DND-41 (cell line): ENCODE results near the gene ARSG.

Experiments used
- ATAC-seq: fragments of 200-7000 bp; cut with Tn5 transposase; 3 replicates; pipeline ENCODE4 v1.9.1; 2021; ENCODE audit warnings: low read depth; ENCODE audit not compliant: insufficient read depth
- DNase-seq: peaks from one replicate; pipeline ENCODE4 v3.0.0-alpha.2; 2020
- H2AFZ ChIP-seq: 2 replicates; pipeline ENCODE4 v1.6.0; 2012; ENCODE audit warnings: low read depth, low read length
- H3K27ac ChIP-seq: 2 replicates; pipeline ENCODE4 v1.5.1; 2012; ENCODE audit warnings: low read length, inconsistent platforms
- H3K27me3 ChIP-seq: fragments of 200-600 bp; sonication (generic); 2 replicates; pipeline ENCODE4 v1.6.0; 2012; ENCODE audit warnings: low read length, mild to moderate bottlenecking, inconsistent platforms; ENCODE audit not compliant: insufficient read depth, poor library complexity
- H3K36me3 ChIP-seq: 2 replicates; pipeline ENCODE4 v1.5.1; 2012; ENCODE audit warnings: low read length, inconsistent platforms; ENCODE audit not compliant: insufficient read depth
- H3K4me1 ChIP-seq: 2 replicates; pipeline ENCODE4 v1.5.1; 2012; ENCODE audit warnings: mild to moderate bottlenecking, low read length; ENCODE audit not compliant: insufficient read depth
- H3K4me2 ChIP-seq: 2 replicates; pipeline ENCODE4 v1.6.0; 2012; ENCODE audit warnings: mild to moderate bottlenecking, moderate library complexity, low read length, inconsistent platforms; ENCODE audit not compliant: insufficient read depth
- H3K4me3 ChIP-seq, 2 experiments: fragments of 200-600 bp in 1 of 2; shearing (Covaris generic) in 1 of 2; 2 replicates each; pipeline ENCODE4 v1.5.1; 2012 to 2016; ENCODE audit warnings: inconsistent platforms in 2 of 2, low read length in 2 of 2, mild to moderate bottlenecking in 2 of 2, low read depth in 1 of 2, moderate library complexity in 1 of 2
- H3K79me2 ChIP-seq: 2 replicates; pipeline ENCODE4 v1.6.0; 2012; ENCODE audit warnings: low read length, inconsistent platforms; ENCODE audit not compliant: insufficient read depth
- H3K9ac ChIP-seq: 2 replicates; pipeline ENCODE4 v1.6.0; 2012; ENCODE audit warnings: low read depth, mild to moderate bottlenecking, inconsistent platforms, low read length, moderate library complexity
- H3K9me3 ChIP-seq: 2 replicates; pipeline ENCODE4 v1.5.1; 2012; ENCODE audit warnings: low read length, moderate library complexity, mild to moderate bottlenecking, inconsistent platforms; ENCODE audit not compliant: insufficient read depth, severe bottlenecking
- H4K20me1 ChIP-seq: 2 replicates; pipeline ENCODE4 v1.6.0; 2012; ENCODE audit warnings: low read length; ENCODE audit not compliant: insufficient read depth
- CTCF ChIP-seq: IDR thresholded peaks from 2 replicates; pipeline ENCODE4 v1.5.1; 2012; ENCODE audit warnings: borderline replicate concordance, low read length, moderate library complexity, mild to moderate bottlenecking; ENCODE audit not compliant: poor library complexity, severe bottlenecking; ENCODE audit errors: extremely low read depth
- EZH2 ChIP-seq: IDR thresholded peaks from 3 replicates; pipeline ENCODE4 v1.6.1; 2012; ENCODE audit warnings: borderline replicate concordance, low read depth, mild to moderate bottlenecking, moderate library complexity, low read length, inconsistent platforms; ENCODE audit not compliant: severe bottlenecking

The ARSG gene

GRCh38 chr17:68389041-68389440 lies 97.7 kb downstream of the ARSG start:
- H3K27me3 ChIP-seq = no peaks in the 10 kb centered on the region
- H3K4me2 ChIP-seq = no peak overlapping the region
- H3K79me2 ChIP-seq = no peaks in the 10 kb centered on the region
- no peak overlapping the region for H3K4me3 ChIP-seq
- H3K27ac ChIP-seq = 0 out of 2 replicates have a peak overlapping the region, but pooled peaks have one; percentile 9
- no peak overlapping the region for H2AFZ ChIP-seq
- no peaks in the 10 kb centered on the region for H4K20me1 ChIP-seq
- no peaks in the 10 kb centered on the region for H3K36me3 ChIP-seq
- DNase-seq (peak; percentile 61), ATAC-seq (peak; percentile 83)
- H3K9ac ChIP-seq = no peak overlapping the region
- TF ChIP-seq EZH2 (no peak), CTCF (no peak)
- H3K4me1 ChIP-seq = peaks cover 11% of the 10 kb centered on the region
- no peaks in the 10 kb centered on the region for H3K9me3 ChIP-seq

- no peak overlapping the region for H3K4me2 ChIP-seq
- peaks cover 8% of the 10 kb centered on the region for H3K4me1 ChIP-seq
- H3K27ac ChIP-seq = no peak overlapping the region
- H3K9me3 ChIP-seq = peaks cover 9% of the 10 kb centered on the region
- ATAC-seq (no peak), DNase-seq (no peak)
- H3K9ac ChIP-seq = no peak overlapping the region
- H4K20me1 ChIP-seq = no peaks in the 10 kb centered on the region
- H2AFZ ChIP-seq = no peak overlapping the region
- H3K79me2 ChIP-seq = no peaks in the 10 kb centered on the region
- H3K27me3 ChIP-seq = no peaks in the 10 kb centered on the region
- no peak overlapping the region for H3K4me3 ChIP-seq
- peaks cover 9% of the 10 kb centered on the region for H3K36me3 ChIP-seq
- TF ChIP-seq EZH2 (no peak), CTCF (no peak)
Observed at GRCh38 chr17:68390888-68391545, 99.7 kb downstream of the ARSG start.

- no peaks in the 10 kb centered on the region for H4K20me1 ChIP-seq
Observed at GRCh38 chr17:68391561-68392268, 100.4 kb downstream of the ARSG start.

More at GRCh38 chr17:68391561-68392268, 100.4 kb downstream of the ARSG start:
- H3K79me2 ChIP-seq = no peaks in the 10 kb centered on the region
- H3K9me3 ChIP-seq = peaks cover 9% of the 10 kb centered on the region
- ATAC-seq (no peak), DNase-seq (no peak)
- H3K9ac ChIP-seq = no peak overlapping the region
- TF ChIP-seq EZH2 (no peak), CTCF (no peak)
- peaks cover 15% of the 10 kb centered on the region for H3K4me1 ChIP-seq
- peaks cover 9% of the 10 kb centered on the region for H3K36me3 ChIP-seq
- H3K4me3 ChIP-seq = no peak overlapping the region
- no peak overlapping the region for H2AFZ ChIP-seq
- H3K27me3 ChIP-seq = no peaks in the 10 kb centered on the region
- no peak overlapping the region for H3K27ac ChIP-seq
- H3K4me2 ChIP-seq = no peak overlapping the region
